GM21786 (cell line): Measurements from ENCODE around the gene CEBPE.
A peak's percentile ranks its signal among the peaks of the same experiment; 100 is the strongest.
"Not testable (repeated sequence)": the region's sequence is repeated elsewhere in the genome, so short reads cannot be mapped to it uniquely, and the experiment has no call there.

Experiments used
- ATAC-seq: cut with Tn5 transposase; IDR thresholded peaks from one replicate; pipeline ENCODE4 v1.9.1; 2021; ENCODE audit not compliant: unreplicated experiment

CEBPE gene

DNA sequence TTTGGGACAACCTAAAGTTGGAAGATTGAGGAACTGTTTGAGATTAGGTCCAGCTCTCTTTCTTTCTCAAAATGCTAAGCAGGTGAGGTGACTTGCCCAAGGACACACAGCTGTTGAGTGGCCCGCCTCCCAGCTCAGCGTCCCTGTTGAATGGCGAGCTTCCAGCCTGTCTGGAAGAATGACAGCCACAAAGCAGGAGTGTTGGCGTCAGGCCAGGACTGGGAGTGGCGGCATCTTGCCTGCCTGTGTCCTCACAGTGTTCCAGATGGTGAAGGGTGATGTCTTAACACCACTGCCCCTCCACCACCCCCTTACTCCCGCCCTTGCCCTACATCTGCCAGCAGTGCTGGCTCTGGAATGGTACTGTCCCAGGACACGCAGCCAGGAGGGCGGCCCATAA lies 4.4 kb upstream of the CEBPE start:
- no peak for ATAC-seq

DNA sequence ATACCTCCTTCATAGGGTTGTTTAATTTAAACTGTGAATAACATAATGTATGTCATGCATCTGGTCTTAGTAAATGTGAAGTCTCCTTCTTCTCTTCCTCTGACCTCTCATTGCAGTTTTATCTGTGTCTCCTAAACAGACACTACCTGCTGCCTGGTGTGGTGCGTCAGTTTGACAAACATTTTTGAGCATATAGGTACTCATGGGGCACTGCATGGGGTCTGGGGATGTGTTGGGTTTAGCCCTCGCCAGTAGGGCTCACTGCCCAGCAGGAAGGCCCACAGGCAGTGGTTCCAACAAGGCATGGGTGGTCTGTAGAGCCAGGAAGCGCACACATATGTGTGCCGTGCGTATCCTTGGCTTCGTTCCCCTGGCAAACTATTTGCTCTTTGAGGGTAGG lies 3.0 kb upstream of the CEBPE start:
- ATAC-seq: no peak

DNA sequence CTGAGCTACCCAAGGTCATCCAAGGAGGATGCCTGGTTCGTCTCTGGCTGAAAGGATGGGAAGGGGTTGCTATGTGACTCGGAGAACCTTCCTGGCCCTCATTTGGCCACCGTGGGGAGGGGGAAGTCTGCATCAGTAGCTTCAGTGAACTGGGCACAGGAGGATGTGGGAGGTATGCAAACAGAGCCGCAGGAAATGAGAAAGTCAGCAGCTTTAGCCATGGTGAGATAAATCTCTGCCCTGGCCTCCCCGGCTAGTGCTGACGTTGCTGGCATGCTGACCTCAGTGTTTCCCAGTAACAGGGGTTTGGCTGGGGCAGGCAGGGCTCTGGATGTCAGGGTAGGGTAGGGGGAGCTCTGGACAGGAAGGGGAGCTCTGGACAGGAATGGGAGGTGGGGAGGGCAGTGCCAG lies 2.3 kb upstream of the CEBPE start:
- peak; percentile 66 for ATAC-seq

DNA sequence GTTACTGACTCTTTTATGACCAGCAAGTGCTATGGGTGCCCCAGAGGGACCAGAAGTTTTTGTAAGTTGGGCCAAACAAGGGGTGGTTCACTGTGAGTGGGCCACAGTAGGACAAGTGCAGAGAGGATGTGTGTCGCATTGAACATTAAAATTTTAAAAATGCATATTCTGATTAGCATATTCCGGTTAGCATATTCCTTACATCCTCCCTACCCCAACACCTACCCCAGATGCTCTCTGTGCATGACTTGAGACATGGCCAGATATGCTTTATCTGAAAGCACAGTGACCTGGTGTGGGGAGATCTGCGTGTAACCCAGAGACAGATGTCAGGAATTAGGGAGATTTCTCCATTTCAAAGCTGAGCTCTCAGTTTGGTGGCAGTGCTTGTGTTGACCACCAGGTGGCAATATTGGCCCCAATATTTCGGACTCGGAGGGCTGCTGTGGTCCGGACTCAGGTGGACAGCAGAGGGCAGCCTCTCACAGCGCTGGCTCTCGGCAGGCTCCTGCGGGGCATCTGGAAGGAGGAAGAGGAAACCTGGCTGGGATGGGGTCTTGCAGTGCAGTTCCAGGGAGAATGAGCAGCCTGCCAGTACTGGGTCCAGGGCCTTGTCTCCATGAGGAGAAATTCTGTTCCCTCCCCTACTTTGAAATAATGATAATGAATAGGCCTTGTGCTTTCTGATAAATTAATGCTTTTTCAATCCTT lies 1.6 kb upstream of the CEBPE start:
- ATAC-seq: peak; percentile 65

DNA sequence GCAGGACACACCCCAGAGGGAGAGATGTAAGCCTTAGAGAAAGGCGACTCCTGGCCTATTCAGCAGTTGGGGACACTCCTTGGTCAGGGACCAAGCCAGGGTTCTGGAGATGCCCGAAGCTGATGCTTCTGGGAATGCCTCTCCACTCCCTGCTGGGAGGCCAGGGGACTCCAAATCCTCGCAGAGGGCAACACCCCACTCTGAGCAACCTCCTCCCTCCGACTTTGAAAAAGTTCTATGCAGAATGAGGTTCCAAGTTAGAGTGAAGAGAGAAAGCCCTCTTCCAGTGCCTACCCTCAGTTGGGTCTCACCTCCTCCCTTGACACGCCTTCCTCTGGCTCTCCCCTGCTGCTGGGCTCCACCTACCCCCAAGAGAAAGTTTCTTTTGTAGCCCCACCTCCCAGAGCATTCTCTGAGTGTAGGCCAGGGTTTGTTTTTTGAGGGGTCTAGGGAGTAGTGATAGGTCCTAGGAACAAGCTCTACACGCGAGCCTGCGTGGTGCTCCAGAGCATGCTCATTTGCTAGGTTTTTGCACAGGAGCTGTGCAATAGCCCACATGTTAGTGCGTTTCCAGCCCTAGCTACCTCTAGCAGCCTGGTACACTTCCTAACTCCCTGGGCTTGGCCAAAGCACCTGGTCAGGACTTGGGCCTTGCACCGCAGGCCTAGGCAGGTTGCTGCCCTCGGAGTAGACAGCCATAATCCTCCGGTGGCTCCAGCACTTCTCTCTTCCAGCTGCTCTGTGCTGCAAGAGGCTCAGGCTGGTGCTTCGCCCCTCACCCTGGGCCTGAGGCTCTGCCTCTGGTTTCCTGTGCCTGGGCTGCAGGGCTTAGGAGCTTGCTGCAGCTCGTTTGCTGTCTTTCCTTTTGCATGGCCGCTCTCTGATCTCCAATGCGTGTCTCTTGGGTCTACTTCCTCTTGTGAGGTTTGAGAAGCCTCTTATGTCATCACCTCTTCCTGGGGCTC lies 590 bp upstream of the CEBPE start:
- ATAC-seq: no peak

DNA sequence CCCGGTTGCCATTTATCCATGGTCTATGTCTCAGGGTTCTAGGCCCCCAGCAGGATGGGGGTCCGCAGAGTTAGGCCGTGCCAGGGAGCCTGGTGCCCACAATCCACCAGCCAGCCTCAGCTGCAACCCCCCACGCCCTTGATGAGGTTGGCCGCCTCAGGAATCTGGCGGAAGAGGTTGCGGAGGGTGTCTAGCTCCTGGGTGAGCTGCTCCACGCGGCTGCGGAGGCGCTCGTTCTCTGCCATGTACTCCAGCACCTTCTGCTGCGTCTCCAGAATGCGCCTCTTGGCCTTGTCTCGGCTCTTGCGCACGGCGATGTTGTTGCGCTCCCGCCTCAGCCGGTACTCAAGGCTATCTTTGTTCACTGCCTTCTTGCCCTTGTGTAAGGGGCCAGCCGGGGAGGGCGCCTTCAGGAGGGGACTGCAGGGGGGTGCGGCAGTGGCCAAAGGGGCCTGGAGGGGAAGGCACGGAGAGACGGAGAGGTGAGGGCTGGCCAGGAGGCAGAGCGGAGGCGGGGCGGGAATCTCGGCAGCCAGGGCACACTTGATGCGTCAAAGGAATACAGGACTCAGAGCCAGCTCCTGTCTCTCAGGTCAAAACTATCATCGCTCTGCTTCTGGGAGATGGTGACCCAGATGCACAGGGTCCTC lies 1.6 kb downstream of the CEBPE start:
- ATAC-seq: no peak

DNA sequence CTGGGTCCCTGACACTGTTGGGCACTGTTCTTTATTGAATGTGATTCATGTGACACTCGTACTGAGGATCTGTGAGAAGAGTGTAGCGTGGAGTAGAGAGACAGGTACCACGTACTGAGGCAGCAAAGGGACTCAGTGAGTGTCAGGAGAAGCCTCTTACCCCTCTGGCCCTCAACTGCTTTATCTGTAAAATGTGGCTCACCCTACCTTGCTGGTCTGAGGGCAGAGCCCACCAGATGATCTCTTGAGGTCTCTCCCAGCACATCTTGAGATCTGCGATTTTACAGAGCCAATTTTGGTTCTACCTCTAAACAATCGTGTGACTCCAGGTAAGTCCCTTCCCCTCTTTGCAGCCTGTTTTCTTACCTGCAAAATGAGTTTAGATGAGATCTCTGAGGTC lies 3.1 kb downstream of the CEBPE start:
- ATAC-seq: no peak

DNA sequence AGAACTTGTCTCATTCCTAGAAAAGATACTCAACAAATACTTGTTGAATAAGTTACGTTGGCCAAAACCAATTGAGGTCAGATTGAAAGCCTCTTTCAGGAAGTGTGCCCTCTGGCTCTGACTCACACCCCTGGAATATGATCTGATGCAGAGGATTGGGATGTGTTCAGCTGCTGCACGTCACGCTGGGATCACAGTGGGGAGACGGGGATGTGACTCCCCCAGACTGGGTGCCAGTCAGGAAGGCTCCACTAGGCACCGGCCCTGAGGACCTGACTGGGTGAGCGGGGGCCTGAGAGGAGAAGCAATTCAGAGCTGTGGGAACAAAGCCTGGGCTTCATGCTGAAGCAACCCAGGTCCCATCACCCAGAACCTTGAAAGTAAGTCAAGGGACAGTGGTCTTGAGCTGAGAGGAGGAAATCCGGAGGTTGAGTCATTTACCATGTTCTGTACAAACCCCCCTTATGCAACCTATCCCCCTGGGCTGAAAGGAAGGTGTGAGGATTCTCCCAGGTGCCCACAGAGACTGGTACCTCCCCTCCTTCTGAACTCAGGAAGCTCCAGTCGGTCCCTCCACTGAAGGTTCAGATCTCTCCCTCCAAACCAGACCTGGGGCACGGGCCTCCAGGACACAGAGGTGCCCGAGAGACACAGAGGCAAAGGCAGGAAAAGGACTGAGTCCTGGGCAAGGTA lies 3.9 kb downstream of the CEBPE start:
- no peak for ATAC-seq

DNA sequence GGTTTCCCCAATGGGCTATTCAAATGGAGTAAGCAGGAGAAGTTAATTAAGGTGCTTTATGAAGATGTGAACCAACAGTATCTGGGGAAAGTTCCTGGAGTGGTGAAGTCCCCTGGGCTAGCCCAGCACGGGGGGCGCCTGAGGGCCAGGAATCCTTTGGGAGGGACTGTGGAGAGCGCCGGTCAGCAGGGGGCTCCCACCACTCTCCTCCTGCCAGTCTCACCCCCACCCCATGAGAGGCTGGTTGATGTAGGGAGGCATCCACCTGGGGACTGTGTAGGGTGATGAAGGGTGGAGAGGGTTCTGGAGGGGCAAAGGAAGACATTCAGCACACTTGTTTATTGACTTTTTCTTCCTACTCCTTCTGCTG lies 4.4 kb downstream of the CEBPE start:
- no peak for ATAC-seq

DNA sequence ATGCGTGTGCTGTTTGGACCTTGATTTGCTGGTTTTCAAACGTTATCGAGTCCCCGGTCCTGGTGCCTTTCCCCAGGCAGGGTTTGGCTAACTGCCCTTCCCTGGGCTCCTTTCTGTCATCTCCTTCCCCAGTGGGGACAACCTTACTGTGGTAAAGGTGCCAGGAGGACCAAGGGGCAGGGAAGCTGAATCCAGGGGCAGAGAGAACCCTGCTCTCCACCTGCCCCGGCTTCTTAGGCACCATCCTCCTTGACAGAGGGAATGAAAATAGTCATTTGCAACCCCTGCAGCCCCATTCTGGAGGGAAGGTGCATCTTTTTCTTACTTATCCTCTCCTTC lies 5.0 kb downstream of the CEBPE start:
- no peak for ATAC-seq

DNA sequence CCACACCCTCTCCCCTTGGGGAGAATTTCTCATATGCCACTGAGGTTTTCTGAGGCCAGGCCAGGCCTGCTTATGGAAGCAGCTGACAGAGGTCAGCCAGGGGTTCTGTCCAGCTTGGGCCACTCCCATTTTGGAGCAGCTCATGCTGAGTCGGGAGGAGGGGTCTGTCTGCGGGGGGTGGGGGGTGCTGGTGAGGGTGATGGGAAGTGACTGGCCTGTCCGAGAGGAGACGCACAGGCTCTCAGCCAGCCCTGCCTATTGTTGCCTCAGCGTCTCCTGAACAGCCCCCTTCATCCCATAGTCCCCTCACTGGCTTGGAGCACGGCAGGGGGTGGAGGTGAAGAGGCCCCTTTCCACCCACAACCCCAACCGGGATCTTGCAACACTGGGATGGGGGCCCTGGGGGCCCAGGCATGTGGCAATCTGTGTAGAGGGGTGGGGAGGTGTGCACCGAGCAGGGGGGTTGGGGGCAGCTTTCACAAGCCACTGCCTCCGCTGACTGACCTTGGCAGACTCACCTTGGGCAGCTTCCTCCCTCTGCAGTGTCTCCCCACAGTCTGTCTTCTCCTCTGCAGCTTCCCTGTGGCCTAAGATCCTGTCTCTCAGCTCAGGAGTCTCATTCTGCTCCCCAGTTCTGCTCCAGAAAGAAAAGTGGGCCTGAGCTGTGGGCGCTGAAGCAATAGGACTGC lies 5.5 kb downstream of the CEBPE start:
- ATAC-seq: no peak

DNA sequence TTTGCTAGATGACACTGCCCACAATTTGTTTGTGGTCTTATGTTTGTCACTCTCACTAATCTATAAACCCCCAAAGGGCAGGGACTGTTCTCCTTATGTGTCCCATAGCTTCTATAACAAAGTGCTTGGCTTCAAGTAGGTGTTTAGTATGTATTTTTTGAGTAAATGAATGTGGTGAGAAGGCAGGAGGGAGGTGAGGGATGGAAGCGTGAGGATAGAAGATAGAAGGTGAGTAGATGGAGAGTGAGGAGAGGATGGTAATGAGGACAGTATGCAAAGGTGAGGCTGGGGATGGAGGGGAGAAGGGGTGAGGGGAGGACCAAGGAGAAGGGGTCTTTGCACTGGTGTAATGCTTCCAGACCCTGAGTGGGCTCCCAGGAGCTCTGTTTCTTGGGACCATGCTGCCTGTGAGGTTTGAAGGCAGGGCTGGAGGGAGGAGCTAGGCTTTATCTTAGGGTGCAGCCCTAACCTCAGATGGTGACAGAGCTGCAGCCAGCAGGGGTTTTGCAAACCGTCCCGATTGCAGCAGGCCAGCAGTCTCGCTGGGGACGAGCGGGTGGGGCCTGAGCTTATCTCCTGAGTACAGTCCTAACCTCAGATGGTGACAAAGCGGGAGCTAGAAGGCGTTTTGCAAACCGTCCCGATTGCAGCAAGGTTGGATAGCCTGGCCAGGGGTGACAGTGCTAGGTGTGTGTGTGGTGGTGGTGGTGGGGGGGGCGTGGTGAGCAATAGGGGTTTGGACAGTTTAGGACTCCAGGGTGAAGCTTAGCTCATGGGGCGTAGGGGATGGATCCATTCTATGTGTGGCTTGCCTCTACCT lies 6.5 kb downstream of the CEBPE start:
- ATAC-seq: no peak

DNA sequence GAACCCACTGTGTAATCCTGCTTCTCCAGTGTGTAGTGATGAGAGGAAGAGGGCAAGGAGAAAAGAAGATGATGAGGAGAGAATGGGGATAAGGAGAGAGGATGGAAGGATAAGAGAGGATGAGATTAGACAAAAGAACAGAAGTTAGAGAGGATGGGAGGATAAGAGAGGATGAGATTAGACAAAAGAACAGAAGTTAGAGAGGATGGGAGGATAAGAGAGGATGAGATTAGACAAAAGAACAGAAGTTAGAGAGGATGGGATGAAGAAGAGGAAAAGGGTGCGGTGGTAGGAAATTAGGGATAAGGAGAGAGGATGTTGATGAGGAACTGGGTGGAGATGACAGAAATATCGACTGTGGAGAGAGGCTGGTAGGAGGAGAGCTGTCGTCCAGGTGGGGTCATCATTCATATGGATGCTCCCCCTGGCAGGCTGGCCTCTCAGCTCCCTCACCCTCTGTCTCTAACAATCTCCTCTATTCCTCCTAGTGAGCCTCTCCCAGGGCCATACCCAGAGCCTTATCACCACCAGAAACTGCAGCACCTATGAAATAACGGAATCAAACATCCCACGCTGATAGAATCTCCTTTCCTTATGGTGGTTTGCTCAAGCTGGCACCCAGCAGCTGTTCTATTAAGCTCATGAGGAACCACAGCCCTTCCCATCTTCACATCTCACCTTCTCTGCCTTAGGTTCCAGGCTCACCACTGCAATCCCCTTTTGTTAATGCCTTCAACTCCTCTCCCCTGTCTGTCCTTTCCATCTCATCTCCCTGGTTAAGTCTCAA lies 8.3 kb downstream of the CEBPE start:
- no peak for ATAC-seq

DNA sequence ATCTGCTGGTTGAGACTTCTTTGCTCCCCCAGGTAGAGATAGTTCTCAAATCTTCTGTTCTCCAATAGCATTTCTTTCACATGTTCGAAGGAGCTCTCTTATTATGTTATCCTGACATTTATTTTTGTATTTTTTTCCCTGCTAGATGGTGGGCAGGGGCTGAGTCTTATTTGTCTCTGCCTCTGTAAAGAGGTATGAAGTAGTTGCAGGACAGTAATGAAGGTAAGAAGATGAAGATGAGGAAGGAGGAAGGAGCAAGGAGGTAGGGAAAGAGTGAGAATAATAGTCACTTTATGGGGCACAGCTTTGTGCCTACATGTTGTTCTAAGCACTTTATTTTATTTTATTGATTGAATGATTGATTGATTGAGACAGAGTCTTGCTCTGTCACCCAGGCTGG lies 9.3 kb downstream of the CEBPE start:
- ATAC-seq: no peak

DNA sequence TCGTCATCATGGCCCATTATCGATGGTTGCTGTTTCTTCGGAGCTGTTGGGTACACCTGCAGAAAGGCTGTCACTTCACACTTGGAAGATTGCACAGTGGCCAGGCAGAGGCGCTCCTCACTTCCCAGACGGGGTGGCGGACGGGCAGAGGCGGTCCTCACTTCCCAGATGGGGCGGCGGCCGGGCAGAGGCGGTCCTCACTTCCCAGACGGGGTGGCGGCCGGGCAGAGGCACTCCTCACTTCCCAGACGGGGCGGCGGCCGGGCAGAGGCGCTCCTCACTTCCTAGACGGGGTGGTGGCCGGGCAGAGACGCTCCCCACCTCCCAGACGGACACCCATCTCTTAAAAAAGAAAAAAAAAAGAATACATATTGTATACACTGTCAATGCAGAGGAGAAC lies 10.9 kb downstream of the CEBPE start:
- not testable (repeated sequence) for ATAC-seq

DNA sequence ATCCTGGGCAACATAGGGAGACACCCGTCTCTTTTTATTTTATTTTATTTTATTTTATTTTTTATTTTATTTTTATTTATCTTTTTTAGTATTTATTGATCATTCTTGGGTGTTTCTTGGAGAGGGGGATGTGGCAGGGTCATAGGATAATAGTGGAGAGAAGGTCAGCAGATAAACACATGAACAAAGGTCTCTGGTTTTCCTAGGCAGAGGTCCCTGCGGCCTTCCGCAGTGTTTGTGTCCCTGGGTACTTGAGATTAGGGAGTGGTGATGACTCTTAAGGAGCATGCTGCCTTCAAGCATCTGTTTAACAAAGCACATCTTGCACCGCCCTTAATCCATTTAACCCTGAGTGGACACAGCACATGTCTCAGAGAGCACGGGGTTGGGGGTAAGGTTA lies 11.4 kb downstream of the CEBPE start:
- not testable (repeated sequence) for ATAC-seq

DNA sequence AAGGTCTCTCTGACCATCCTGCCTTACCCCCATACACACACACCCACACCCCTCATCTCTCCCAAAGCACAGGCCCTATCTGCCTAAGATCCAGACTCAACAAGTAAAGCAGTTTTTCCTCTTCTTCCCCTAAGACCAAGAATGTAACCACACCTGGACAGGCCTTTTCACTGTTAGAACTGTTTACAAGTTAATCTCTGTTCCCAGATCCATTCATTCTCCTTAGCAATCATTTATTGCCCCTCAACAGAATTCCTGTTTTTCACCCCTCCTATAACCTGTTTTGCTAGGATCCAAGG lies 12.4 kb downstream of the CEBPE start:
- ATAC-seq: no peak

DNA sequence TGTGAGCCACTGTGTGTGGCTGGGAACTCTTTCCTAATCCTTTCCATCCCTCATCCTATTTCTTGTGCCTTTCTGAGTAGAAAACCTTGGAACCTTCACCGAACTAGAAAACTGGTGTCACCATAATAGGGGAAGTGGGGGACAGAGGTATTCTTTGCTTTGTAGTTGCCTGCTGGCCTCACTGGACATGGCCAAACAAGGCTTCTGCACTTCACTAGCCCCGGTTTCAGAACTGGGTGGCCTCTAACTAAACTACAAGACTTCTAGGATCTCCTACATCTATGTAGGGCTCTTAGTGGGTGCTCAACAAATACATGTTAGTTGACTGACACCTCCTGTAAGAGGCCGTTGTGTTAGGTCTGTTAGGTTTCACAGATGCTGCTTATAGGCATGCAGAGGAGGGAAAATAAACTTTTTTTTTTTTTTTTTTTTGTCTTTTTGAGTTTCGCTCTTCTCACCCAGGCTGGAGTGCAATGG lies 13.7 kb downstream of the CEBPE start:
- ATAC-seq: no peak
